ENCODE data around the gene GNG12.
"Not testable (repeated sequence)": the region's sequence is repeated elsewhere in the genome, so short reads cannot be mapped to it uniquely, and the experiment has no call there.

Gene GNG12

GRCh38 chr1:67676946-67677345 lies 156.3 kb downstream of the GNG12 start:
- no peak for DNase-seq

- no peak for DNase-seq
These were observed 157.0 kb downstream of the GNG12 start for GRCh38 chr1:67676287-67676686.

- no peak for DNase-seq
These were observed 157.5 kb downstream of the GNG12 start for GRCh38 chr1:67675800-67676199.

- peak; percentile 16 to 58 (median 36) for DNase-seq
These were observed 158.8 kb downstream of the GNG12 start for GRCh38 chr1:67674260-67675011.

- no peak for DNase-seq
These were observed 159.6 kb downstream of the GNG12 start for GRCh38 chr1:67673468-67674201.

- no peak for DNase-seq
These were observed 160.9 kb downstream of the GNG12 start for GRCh38 chr1:67672260-67672803.

GRCh38 chr1:67668660-67669059 lies 164.6 kb downstream of the GNG12 start:
- no peak for DNase-seq

- DNase-seq: no peak
These were observed 166.6 kb downstream of the GNG12 start for GRCh38 chr1:67666636-67667035.

- not testable (repeated sequence) for DNase-seq
These were observed 168.0 kb downstream of the GNG12 start for GRCh38 chr1:67665307-67665706.

- peak in 1 of 3 experiments; percentile 32 for DNase-seq
These were observed 169.2 kb downstream of the GNG12 start for GRCh38 chr1:67664048-67664447.

- DNase-seq: no peak
These were observed 170.4 kb downstream of the GNG12 start for GRCh38 chr1:67662884-67663283.

- no peak for DNase-seq
These were observed 174.0 kb downstream of the GNG12 start for GRCh38 chr1:67659229-67659628.

- DNase-seq: not testable (repeated sequence)
These were observed 176.1 kb downstream of the GNG12 start for GRCh38 chr1:67657152-67657551.

GRCh38 chr1:67655581-67655980 lies 177.7 kb downstream of the GNG12 start:
- DNase-seq: no peak

- no peak for DNase-seq
These were observed 180.0 kb downstream of the GNG12 start for GRCh38 chr1:67653304-67653703.

- DNase-seq: peak; percentile 5 to 68 (median 31)
These were observed 180.5 kb downstream of the GNG12 start for GRCh38 chr1:67652800-67653199.
